Liver (tissue), 3 donors: ENCODE measurements around the gene CAMKV.

Experiments used
- CTCF ChIP-seq: fragments of 150-350 bp; IDR thresholded peaks from 2 replicates; pipeline ENCODE4 v1.5.1; 2017; ENCODE audit warnings: improper control_type of control experiment, low read depth, low read length; ENCODE audit not compliant: missing input control
- REST ChIP-seq: IDR thresholded peaks from 2 replicates; pipeline ENCODE4 v1.6.1; 2016; ENCODE audit warnings: antibody characterized with exemption, mild to moderate bottlenecking
- TAF1 ChIP-seq: conservative IDR thresholded peaks from 2 replicates; pipeline ENCODE4 v1.6.1; 2016; ENCODE audit warnings: antibody characterized with exemption, mild to moderate bottlenecking
- donor health status: healthy.
- donor health status: healthy.

DNA sequence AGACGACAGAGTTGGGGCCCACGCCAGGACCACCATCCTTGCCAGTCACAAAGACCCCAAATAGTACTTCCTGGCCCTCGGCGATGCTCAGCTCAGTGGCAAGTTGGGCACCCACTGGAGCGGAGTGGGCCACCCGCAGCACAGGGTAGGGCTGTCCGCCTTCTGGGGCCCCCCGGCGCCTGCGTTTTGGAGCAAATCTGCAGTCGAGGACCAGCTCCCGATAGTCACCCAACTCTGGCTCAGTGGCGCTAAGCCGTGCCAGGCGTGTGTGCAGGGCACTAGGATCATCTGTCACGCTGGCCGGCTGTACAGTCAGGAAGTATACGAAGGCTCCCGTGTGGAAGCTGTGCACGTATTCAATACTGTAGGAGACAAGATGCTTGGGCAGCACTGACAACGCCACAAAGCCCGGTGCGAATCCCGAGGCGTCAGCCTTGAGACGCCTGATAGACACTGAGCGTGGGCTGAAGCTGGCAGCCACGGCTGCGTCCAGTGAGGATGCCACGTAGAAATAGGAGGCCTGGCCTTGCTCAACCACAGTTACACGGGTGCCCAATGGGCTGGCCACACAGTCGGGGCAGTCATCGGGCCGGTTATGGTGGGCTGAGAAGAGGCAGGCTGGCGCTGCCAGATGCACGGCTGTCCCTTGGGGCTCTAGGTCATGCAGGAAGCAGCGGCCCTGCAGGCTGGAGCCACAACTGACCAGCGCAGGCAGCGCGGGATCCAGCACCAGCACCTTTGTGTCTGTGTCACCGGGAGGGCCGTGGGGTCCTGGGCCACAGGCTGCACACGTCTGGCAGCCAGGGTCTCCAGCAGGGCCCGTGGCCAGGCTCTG lies 33.0 kb upstream of the CAMKV start:
- TF ChIP-seq CTCF, result no peak
- TF ChIP-seq TAF1, result no peak
- no peak for TF ChIP-seq REST
